Spleen (tissue), 11 donors: ENCODE results near the gene DDX24. TPM values are rescaled to one million over a fixed set of nuclear protein-coding genes. Genes with fewer than 3 reads are reported as not detected.

Experiments
- DNase-seq: peaks from one replicate; pipeline ENCODE4 v3.0.0-alpha.2; 2020
- H3K27ac ChIP-seq, 8 donors: fragments of 200-600 bp; sonication (generic) in 7 of 8; 1 replicate in 4 of 8; 2 replicates in 4 of 8; pipeline versions ENCODE4 v1.5.0 to v1.8.0; 2016 to 2021; ENCODE audit warnings: inconsistent platforms in 4 of 8, mild to moderate bottlenecking in 4 of 8, moderate library complexity in 1 of 8
- H3K27me3 ChIP-seq, 7 donors: fragments of 200-600 bp; sonication (generic) in 6 of 7; replicated peaks in 1 of 7; 1 replicate in 4 of 7; 2 replicates in 3 of 7; pipeline versions ENCODE4 v1.5.0 to v1.8.0; 2016 to 2021; ENCODE audit warnings: inconsistent platforms in 3 of 7, mild to moderate bottlenecking in 1 of 7
- H3K36me3 ChIP-seq, 6 donors: fragments of 200-600 bp; sonication (generic) in 5 of 6; 1 replicate in 4 of 6; 2 replicates in 2 of 6; pipeline versions ENCODE4 v1.5.0 to v1.8.0; 2016 to 2021; ENCODE audit warnings: inconsistent platforms in 2 of 6
- H3K4me1 ChIP-seq, 6 donors: fragments of 200-600 bp; sonication (generic) in 5 of 6; 1 replicate in 3 of 6; 2 replicates in 3 of 6; pipeline versions ENCODE4 v1.5.0 to v1.8.0; 2016 to 2021; ENCODE audit warnings: inconsistent platforms in 3 of 6
- H3K4me3 ChIP-seq, 8 donors: fragments of 200-600 bp; sonication (generic) in 7 of 8; 1 replicate in 4 of 8; 2 replicates in 4 of 8; pipeline versions ENCODE4 v1.5.0 to v1.8.0; 2016 to 2021; ENCODE audit warnings: inconsistent platforms in 4 of 8, mild to moderate bottlenecking in 4 of 8, moderate library complexity in 2 of 8
- H3K9me3 ChIP-seq, 8 donors: fragments of 200-600 bp; sonication (generic) in 7 of 8; 1 replicate in 4 of 8; 2 replicates in 4 of 8; pipeline versions ENCODE4 v1.5.0 to v1.8.0; 2016 to 2021; ENCODE audit warnings: inconsistent platforms in 4 of 8
- CTCF ChIP-seq, 11 experiments: fragments of 200-600 bp in 7 of 11; fragments of 450-650 bp in 4 of 11; sonication (generic) in 4 of 11; IDR thresholded peaks in 8 of 11; conservative IDR thresholded peaks in 3 of 11; 1 replicate in 7 of 11; 2 replicates in 4 of 11; pipeline versions ENCODE4 v1.4.0 to v1.8.0; 2016 to 2021; ENCODE audit warnings: antibody characterized with exemption in 11 of 11, inconsistent platforms in 4 of 11, mild to moderate bottlenecking in 1 of 11
- POLR2A ChIP-seq, 3 donors: fragments of 450-650 bp; IDR thresholded peaks; one replicate each; pipeline ENCODE4 v1.5.1; 2017; ENCODE audit warnings: antibody characterized with exemption in 3 of 3, mild to moderate bottlenecking in 1 of 3
- POLR2AphosphoS5 ChIP-seq, 3 donors: sonication (generic); formaldehyde crosslinking; IDR thresholded peaks; one replicate each; pipeline ENCODE4 v1.5.1; 2017; ENCODE audit warnings: antibody characterized with exemption in 3 of 3
- WGBS, 5 donors: extraction: QIAGEN DNeasy Blood & Tissue Kit in 3 of 5; methylation state at CpG; one replicate each; pipeline versions ENCODE4 v1.1.5 to v1.1.7; 2013 to 2018; 5-methylcytosine and 5-hydroxymethylcytosine counted together
- intact Hi-C: fragments of 100-400 bp; cut with DNase I; formaldehyde crosslinking; loops from one replicate; pipeline ENCODE4 v1.15.0; 2023; ENCODE audit warnings: low total_unique reads
- polyA plus RNA-seq, 3 donors: library from polyadenylated mRNA; stranded (reverse); fragments of 200-250 nt; gene quantifications; one replicate each; pipeline ENCODE4 v1.2.1, GENCODE V29; 2013
- total RNA-seq, 7 donors: library from RNA; depleted of rRNA in 3 of 7; stranded (reverse); fragments of >200 nt in 3 of 7; fragmentation: NEBNext Ultra II Directional in 4 of 7; extraction: Animal tissue kit (Norgen Biotek cat#: 25700) in 4 of 7; gene quantifications; one replicate each; pipeline versions ENCODE4 v1.1.0 to v1.2.1, GENCODE V29; 2016 to 2021
- donor health status: healthy with polysubstance abuse.
- donor health status: DM: no; HTN: no; CAD: no; lungs with moderate emphysema.
- donor health status: DM: no; HTN: no; CAD: no.
- donor health status: Bipolar disorder and iron deficiency.
- donor health status: healthy.
- donor health status: DM: no; HTN: no; CAD: no.
- donor health status: DM: yes; HTN: yes; CAD: no.

The DDX24 gene
- total and polyA plus RNA-seq, 10 donors = 70.8 to 251 (median 171) TPM

GRCh38 chr14:94038510-94038909 is 42.5 kb downstream of the DDX24 start:
- DNase-seq = no peak
- H3K27ac ChIP-seq = no peak overlapping the region
- H3K9me3 ChIP-seq = no peaks in the 10 kb centered on the region
- H3K4me1 ChIP-seq = peaks cover 0 to 40% (median 14%) of the 10 kb centered on the region in 6 donors
- no peak overlapping the region for H3K4me3 ChIP-seq
- intact Hi-C loops = loop anchor here (5.0 kb wide), 1 partner anchor 139 kb away; no protein-coding TSS in a partner anchor
- H3K36me3 ChIP-seq = peaks cover 0 to 4% (median 0%) of the 10 kb centered on the region in 6 donors
- WGBS, 5 donors = 80 to 91% (median 86%) methylated on average over 7 of the region's 7 CpGs
- H3K27me3 ChIP-seq = no peaks in the 10 kb centered on the region
- TF ChIP-seq CTCF (IDR thresholded peaks at IDR 0.05 in 8 of 11, conservative IDR thresholded peaks at IDR 0.05 in 3 of 11) = no peak
- TF ChIP-seq POLR2AphosphoS5 (IDR thresholded peaks at IDR 0.05) = no peak
- TF ChIP-seq POLR2A (IDR thresholded peaks at IDR 0.05) = no peak

GRCh38 chr14:94037954-94038353 is 43.0 kb downstream of the DDX24 start:
- Histone ChIP-seq H3K36me3 (no peaks in the 10 kb centered on the region), H3K27ac (no peak overlapping the region), H3K4me3 (no peak overlapping the region), H3K4me1 (peaks cover 0 to 34% (median 14%) of the 10 kb centered on the region in 6 donors), H3K9me3 (no peaks in the 10 kb centered on the region), H3K27me3 (no peaks in the 10 kb centered on the region)
- intact Hi-C loops = loop anchor here (2.0 to 5.0 kb wide), 2 partner anchors 99 to 139 kb away; no protein-coding TSS in a partner anchor
- WGBS, 5 donors = 85 to 94% (median 89%) methylated on average over 9 of the region's 9 CpGs
- DNase-seq = peak; percentile 71
- TF ChIP-seq POLR2AphosphoS5 (IDR thresholded peaks at IDR 0.05) (no peak), CTCF (IDR thresholded peaks at IDR 0.05 in 8 of 11, conservative IDR thresholded peaks at IDR 0.05 in 3 of 11) (no peak), POLR2A (IDR thresholded peaks at IDR 0.05) (no peak)

GRCh38 chr14:94036313-94037167 is 44.5 kb downstream of the DDX24 start:
- Histone ChIP-seq H3K4me3 (no peak overlapping the region), H3K27me3 (no peaks in the 10 kb centered on the region), H3K36me3 (no peaks in the 10 kb centered on the region), H3K9me3 (no peaks in the 10 kb centered on the region), H3K27ac (no peak overlapping the region), H3K4me1 (peaks cover 0 to 20% (median 8%) of the 10 kb centered on the region in 6 donors)
- intact Hi-C loops = loop anchor here (2.0 to 5.0 kb wide), 2 partner anchors 100 to 141 kb away; no protein-coding TSS in a partner anchor
- 29 to 39% (median 35%) methylated on average over 12 of the region's 12 CpGs for whole genome bisulfite sequencing, 5 donors
- peak; percentile 85 for DNase-seq
- no peak for TF ChIP-seq POLR2AphosphoS5 (IDR thresholded peaks at IDR 0.05)
- TF ChIP-seq CTCF (IDR thresholded peaks at IDR 0.05 in 8 of 11, conservative IDR thresholded peaks at IDR 0.05 in 3 of 11) = peak; percentile 77 to 91 (median 87)

GRCh38 chr14:94034886-94035285 is 46.1 kb downstream of the DDX24 start:
- Histone ChIP-seq H3K4me1 (peaks cover 0 to 8% (median 2%) of the 10 kb centered on the region in 6 donors), H3K27me3 (no peaks in the 10 kb centered on the region), H3K36me3 (no peaks in the 10 kb centered on the region), H3K4me3 (no peak overlapping the region), H3K9me3 (no peaks in the 10 kb centered on the region), H3K27ac (no peak overlapping the region)
- intact Hi-C loops = loop anchor here (5.0 kb wide), 1 partner anchor 142 kb away; no protein-coding TSS in a partner anchor
- no peak for TF ChIP-seq CTCF (IDR thresholded peaks at IDR 0.05 in 8 of 11, conservative IDR thresholded peaks at IDR 0.05 in 3 of 11)
- no peak for TF ChIP-seq POLR2A (IDR thresholded peaks at IDR 0.05)
- no peak for TF ChIP-seq POLR2AphosphoS5 (IDR thresholded peaks at IDR 0.05)
- no peak for DNase-seq
- WGBS, 5 donors = 43 to 72% (median 62%) methylated on average over 3 of the region's 3 CpGs
